ENCODE measurements around the gene PITX1. TPM values are rescaled to one million over a fixed set of nuclear protein-coding genes. Genes with fewer than 3 reads are reported as not detected.
"Not testable (repeated sequence)": the region's sequence is repeated elsewhere in the genome, so short reads cannot be mapped to it uniquely, and the experiment has no call there.

Gene PITX1
- total RNA-seq, 1 donor from 2014 or later: not detected

DNA sequence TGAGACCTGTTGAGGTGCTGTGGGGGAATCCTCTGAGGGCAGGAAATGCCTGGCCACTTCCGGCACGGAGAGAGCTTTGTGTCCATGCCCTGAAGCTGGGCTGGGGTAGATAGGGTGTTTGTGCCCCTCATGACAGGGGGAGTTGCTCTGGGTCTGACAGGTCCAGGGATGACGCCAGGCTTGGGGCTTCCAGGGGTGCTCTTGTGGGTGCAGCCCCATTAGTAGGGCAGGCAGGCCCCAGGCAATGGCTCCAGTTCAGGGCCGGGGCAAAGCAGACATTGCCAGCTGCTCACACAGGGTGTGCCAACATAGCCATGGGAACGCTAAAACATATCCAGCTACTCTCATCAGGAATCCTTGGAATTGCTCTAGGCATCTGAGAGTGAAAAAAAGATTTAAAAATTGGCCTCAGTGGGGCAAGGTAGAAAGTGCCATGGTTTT lies 21.1 kb downstream of the PITX1 start:
- DNase-seq (ENCODE audit: low spot score in 2 of 2) (no peak), FAIRE-seq (no peak)

DNA sequence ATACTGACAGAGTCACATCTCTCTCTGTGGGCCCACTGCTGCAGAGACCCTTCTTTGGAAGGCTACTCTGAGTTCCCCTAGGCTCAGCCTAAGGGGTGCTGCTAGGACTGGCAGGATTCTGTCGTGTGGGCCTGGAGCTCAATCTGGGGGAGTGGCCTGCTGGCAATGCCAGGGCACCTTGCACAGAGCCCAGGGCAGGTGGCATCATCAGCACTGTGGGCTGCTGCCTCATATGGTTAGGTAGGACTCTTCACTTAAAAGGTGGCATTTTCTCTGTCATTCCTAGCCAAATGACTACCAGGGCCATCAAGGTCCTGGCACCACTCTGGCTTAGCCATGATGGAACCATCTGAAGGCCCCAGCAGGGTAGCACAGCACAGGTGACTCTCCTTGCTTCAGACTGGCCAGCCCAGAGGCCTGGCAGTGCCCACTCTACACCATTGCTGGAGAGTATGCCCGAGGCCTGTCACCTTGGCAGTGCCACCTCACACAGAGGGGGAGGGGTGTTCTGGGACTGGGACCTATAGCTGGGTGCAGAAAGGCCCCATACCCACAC lies 21.9 kb downstream of the PITX1 start:
- DNase-seq (ENCODE audit: low spot score in 2 of 2): no peak
- no peak for FAIRE-seq

DNA sequence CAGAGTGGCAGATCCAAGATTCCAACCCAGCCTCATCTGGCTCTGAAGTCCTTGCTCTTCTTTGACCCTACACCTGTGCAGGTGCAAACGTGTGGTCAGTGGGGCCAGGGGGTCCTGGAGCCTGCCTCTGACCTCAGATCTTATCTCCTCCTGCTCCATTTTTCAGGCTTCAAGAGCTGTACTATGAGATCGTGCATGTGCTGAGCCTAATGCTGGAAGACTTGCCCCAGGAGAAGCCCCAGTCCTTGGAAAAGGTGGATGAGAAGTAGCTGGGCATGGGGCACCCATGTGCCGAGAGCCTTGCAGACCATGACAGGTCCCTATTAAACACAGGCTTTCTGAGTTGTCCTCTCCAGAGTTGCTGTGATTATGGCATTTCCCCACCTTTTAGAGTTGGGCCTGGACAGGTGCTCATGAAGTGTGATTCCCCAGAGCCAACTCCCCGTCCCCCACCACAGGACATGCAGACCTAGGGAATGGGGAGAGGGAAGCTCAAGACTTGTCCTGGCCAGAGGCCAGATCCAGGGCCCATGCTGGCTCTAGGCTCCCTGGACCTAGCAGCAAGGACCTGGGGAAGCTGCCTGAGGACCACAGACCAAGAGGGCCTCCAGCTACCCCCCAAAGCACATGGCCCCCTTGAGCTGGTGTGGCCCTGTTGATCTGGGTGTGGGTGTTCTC lies 22.5 kb downstream of the PITX1 start:
- FAIRE-seq: no peak
- no peak for DNase-seq (ENCODE audit: low spot score in 2 of 2)

DNA sequence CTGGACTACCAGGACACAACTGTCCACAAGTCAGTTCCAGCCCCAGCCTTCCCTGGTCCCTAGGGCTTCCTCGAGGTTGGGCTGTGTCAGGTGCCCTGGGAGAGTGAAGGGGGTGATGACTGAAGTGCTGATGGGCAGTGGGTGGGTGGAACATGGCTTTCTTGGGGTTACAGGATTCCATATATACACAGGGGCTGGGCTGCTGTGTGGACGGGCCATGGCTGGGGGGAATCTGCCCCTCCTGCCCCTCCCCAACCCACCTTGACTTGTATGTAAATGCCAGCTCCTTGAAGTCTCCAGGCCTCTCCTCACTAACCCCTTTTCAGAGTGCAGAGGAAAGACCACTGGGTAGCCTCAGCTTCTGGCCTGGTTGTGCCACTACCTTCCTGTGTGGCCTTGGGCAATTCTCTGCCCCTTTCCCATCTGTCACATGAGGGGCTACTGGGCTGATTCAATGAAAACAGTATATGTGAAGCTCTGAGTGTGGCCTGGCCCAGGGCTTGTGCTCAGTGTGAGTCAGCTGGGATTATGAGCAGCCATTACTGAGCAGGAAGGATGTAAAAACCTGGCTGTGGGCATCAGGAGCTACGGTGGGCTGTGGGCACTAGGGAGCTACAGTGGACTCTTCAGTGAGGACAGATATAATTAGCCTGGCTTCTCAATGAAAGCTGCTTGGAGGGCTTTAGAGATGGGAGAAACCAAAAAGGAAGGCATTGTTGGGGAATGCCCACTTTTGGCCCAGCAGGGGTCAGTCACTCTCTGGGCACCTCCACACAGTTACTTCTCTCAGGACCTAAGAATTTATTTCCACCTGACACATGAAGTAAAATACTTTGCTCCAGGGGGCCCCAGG lies 23.3 kb downstream of the PITX1 start:
- no peak for FAIRE-seq
- DNase-seq (ENCODE audit: low spot score in 2 of 2): no peak

DNA sequence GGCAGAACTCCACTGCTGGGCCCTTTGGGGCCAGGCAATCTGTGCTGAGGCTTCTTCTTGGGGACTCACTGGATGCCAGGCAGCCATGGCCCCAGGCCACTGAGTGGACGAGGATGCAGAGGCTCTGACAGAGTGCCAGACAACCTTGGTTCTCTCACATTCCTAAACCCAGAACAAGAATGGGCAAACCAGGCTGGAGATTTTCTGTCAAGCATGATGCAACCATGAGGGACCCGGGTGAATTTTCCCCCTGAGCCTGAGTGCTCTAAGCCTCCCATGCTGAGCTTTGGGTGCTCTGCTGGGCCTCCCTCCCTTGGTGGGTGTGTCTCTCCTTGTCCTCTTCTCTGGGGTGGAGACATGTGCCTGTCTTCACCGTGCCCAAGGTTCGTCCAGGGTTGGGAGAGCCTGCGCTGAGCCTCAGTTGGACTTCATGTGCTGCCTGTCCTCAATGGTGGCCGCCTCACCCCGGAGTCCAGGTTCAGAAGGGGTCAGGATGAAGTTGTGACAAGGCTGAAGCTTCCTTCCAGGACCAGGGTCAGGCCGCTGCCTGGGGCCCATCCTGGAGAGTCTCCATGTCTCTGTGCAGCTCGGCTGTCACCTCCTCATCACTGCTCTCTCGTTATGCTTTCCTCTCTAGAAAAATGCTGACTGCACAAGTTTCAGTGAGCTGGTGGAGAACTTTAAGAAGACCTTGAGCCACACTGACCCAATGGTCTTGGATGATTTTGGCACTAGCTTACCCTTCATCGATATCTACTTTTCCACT lies 24.1 kb downstream of the PITX1 start:
- DNase-seq (ENCODE audit: low spot score in 2 of 2) (no peak), FAIRE-seq (no peak)

DNA sequence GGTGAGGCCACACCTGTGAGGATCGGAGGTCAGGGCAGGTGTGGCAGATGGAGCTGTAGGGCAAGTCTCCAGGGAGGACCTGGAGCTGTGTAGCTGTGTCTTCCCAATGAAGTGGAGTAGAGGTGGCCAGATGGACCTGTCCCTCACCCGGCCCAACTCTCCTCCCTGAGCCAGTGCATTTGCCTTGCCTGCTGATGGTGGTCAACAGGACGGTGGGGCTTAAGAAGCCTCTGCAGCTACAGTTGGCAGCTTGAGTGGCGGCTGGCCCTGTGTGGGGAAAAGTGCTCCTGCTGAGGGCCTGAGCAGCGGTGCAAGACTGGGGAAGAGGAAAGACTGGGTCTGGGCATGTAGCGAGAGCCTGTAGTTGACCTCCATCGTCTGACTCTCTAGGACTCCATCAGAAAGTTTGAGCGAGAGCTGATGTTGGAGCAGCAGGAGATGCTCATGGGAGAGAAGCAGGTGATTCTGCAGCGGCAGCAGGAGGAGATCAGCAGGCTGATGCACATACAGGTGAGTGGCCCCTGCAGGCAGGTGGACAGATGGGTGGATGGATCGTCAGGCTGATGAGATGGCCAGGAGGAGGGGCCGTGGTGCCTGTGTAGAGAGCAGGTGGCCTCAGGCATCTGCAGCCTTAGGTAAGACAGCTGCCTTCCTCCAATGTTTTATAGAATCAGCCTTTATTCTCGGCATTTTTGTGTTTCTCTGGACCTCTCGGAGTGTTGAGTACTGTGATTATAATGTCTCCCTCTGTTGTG lies 24.9 kb downstream of the PITX1 start:
- no peak for FAIRE-seq
- DNase-seq (ENCODE audit: low spot score in 2 of 2): peak in 1 of 2 donors; percentile 4

DNA sequence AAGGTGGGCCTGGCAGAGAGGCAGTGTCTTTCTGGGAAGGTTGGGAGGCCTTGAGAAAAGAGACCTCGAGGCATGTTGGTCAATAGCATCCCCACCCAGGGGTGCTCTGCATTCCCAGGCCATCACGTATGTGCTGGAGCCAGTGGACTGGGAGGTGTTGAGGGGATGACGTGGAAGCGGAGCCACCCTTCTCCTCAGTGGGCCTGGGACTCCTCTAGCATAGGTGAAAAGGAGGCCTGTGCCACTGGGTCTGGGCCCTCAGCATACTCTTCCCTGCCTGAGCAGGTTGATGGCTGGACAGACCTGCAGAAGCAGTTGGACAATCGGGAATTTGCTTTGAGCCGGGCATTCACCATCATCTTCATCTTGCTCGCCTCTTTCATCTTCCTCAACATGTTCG lies 25.5 kb downstream of the PITX1 start:
- DNase-seq (ENCODE audit: low spot score in 2 of 2) (peak in 1 of 2 donors; percentile 2), FAIRE-seq (no peak)

DNA sequence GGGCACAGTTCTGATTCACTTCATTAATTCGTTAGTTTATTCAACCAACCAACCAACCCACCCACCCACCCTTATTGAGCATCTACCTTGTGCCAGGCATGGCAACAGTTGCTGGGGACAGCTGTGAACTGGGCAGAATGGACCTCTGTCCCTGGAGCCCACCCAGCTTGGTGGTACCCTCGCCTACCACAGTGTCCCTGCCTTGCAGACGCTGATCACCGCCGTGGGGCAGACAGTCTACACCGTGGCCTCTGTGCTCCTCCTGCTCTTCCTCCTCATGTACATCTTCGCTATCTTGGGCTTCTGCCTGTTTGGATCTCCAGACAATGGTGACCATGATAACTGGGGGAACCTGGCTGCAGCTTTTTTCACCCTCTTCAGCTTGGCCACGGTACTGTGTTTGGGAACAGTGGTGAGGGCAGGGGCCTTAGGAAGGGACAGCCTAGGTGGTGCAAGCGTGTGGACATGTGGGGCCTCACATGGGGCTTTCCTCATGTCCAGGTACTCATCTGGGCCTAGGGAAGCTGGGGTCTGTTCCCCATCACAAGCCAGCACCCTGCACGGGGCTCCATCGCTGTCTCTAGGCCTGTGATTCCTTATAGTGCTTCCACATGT lies 26.2 kb downstream of the PITX1 start:
- FAIRE-seq: no peak

DNA sequence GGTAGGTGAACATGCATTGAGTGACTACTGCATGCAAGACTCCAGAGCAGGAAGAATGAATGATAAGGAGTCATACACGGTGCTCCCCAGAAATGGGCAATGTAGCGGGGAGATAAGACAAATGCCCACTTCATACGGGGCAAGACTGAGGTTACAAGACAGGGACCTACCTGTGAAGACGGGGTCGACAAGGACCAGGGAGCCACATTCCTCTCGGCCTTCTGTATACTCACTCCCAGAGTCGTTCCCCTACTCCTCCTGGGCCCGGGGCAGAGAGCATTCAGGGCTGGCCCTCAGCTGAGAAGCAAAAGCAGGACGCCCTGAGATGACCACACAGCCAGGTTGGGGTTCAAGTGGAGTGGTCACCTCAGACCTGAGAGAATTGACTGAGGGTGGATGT lies 26.7 kb downstream of the PITX1 start:
- peak in 1 of 2 donors; percentile 0 for DNase-seq (ENCODE audit: low spot score in 2 of 2)
- no peak for FAIRE-seq

More for the DNA sequence above, 26.2 kb downstream of the PITX1 start:
- no peak for DNase-seq (ENCODE audit: low spot score in 2 of 2)

DNA sequence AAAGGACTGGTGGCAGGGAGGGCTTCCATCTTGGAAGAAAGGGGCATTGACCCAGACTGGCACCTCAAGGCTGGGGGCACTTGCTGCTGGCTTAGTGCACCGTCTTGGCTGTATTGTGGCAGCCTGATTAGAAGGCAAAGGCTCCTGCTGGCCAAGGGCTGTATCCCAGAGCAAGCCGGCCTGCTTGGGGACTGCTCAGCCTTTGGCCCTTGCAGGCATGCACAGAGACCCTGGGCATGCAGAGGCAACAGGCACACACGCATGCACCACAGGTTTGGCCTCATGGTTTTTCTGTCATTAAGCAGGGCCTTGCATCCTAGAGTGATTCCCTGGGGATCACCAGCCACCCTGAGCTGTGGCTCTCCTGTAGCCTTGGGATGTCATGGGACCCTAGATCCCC lies 29.0 kb downstream of the PITX1 start:
- no peak for FAIRE-seq

DNA sequence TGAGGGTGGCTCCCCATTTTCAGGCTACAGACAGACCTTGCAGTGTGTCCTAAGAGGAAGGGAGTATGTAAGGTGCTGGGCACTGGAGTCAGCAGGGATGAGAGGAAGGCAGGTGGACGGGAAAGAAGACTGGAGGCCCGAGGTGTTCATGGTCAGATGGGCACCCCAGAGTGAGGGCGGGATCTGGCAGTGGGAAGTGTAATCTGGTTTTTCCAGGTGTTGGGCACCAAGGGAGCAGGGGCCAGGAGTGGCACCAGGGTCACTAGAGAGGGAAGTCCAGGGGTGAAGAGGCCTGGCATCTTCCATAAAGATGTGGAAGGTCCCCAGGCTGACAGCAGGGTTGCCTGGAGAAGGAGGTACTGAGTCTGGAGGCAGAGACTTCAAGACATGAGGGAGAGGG lies 29.7 kb downstream of the PITX1 start:
- no peak for FAIRE-seq
- peak in 1 of 2 donors; percentile 4 for DNase-seq (ENCODE audit: low spot score in 2 of 2)

More for the DNA sequence above, 29.0 kb downstream of the PITX1 start:
- no peak for DNase-seq (ENCODE audit: low spot score in 2 of 2)

DNA sequence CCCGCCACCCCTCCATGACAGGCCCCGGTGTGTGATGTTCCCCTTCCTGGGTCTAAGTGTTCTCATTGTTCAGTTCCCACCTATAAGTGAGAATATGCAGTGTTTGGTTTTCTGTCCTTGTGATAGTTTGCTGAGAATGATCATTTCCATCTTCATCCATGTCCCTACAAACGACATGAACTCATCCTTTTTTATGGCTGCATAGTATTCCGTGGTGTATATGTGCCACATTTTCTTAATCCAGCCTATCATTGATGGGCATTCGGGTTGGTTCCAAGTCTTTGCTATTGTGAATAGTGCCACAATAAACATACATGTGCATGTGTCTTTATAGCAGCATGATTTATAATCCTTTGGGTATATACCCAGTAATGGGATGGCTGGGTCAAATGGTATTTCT lies 36.0 kb downstream of the PITX1 start:
- not testable (repeated sequence) for DNase-seq (ENCODE audit: low spot score in 2 of 2); FAIRE-seq

DNA sequence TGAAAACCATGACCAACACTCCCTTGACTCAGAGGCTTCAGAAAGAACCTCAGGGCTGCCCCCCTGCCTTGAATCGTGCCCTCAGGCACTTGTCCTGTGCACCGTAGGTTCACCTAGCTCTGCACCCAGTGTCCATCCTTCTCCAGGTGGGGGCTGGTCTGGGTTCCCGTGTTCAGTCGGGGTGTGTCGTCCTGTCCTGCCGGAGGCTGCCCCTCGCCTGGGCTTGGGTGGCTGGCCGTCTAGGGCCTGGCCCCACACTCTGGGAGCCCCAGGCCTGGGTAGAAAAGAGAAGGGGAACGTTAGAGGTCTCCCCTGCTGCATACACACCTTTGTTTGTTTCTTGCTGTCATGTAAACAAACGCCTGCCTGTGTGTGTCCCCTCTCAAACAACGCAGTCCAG lies 37.0 kb downstream of the PITX1 start:
- FAIRE-seq: no peak
- no peak for DNase-seq (ENCODE audit: low spot score in 2 of 2)

DNA sequence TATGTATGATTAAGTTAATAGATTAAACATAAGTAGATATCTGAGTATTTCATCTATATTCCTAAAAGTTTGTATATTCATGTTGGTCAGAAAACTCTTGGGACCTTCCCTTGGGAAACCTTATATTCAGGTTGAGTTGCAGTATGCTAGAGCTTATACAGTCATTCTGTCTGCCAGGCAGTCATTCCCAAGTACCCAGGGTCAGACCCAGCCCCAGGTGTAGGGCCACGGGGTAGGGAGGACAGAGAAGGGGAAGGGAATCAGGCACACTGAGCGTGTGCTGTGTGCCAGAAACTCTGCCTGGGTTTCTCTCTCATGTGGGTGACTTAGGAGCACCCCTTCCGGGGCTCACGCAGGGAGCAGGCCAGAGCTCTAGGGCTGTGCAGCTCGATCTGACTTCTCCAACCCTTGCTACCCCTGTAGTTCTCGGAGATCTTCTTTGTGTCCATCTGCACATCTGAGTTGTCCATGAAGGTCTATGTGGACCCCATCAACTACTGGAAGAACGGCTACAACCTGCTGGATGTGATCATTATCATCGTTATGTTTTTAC lies 38.1 kb downstream of the PITX1 start:
- DNase-seq (ENCODE audit: low spot score in 2 of 2) (peak in 1 of 2 donors; percentile 1), FAIRE-seq (no peak)

DNA sequence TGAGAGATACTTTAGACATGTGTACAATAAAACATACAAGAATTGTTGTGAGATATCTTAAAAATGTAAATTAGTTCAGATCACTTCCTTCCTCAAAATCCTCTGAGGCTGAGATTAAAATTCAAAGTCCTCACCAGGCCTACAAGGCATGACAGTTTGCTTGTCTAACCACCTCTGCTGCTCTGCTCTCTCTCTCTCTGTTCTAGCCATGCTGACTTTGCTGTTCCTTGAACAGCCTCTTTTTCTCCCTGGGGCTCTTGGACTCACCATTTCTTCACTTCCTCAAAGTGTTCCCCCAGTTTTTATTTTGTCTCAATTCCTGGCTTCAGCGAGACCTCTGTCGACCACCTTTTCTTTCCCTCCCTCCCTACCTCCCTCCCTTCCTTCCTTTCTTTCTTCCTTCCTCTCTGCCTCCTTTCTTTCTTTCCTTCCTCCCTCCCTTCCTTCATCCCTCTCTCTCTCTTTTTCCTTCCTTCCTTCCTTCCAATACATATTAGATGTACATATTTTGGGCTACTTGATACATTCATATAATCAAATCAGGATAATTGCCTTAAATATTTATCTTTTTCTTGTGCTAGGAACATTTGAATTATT lies 39.4 kb downstream of the PITX1 start:
- DNase-seq (ENCODE audit: low spot score in 2 of 2) (peak in 1 of 2 donors; percentile 0), FAIRE-seq (no peak)

DNA sequence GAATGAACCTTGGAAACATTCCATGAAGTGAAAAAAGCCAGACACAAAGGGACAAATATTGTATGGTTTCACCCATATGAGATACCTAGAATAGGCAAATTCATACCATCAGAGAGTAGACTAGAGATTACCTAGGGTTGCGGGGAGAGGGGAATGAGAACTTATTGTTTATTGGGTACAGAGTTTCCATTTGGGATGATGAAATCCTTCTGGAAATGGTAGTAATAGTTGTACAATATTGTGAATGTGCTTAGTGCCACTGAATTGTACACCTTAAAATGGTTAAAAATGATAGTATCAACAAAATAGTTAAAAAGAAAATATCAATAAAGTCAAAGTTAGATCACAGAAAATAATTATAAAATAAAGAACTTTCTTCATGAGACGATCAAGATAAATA lies 40.9 kb downstream of the PITX1 start:
- FAIRE-seq (no peak), DNase-seq (ENCODE audit: low spot score in 2 of 2) (no peak)

DNA sequence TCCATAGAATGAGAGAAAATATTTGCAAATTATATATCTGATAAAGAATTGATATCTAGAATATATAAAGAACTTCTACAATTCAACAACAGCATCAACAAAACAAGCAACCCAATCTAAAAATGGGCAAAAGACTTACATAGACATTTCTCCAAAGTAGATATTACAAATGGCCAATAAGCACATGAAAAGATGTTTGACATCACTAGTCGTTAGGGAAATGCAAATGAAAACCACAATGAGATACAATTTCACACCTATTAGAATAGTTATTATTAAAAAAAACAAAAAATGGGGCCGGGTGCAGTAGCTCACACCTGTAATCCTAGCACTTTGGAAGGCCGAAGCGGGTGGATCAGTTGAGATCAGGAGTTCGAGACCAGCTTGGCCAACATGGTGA lies 41.9 kb downstream of the PITX1 start:
- FAIRE-seq: no peak

DNA sequence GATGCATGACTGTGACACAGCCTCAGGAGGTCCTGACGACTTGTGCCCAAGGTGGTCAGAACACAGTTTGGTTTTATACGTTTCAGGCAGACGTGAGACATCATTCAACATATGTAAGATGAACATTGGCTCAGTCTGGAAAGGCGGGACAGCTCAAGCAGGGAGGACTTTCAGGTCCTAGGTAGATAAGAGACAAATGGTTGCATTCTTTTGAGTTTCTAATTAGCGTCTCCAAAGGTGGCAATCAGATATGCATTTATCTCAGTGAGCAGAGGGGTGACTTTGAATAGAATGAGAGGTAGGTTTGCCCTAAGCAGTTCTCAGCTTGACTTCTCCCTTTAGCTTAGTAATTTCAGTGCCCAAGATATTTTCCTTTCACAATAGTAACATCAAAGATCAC lies 43.8 kb downstream of the PITX1 start:
- not testable (repeated sequence) for FAIRE-seq

More for the DNA sequence above, 41.9 kb downstream of the PITX1 start:
- no peak for DNase-seq (ENCODE audit: low spot score in 2 of 2)

More for the DNA sequence above, 43.8 kb downstream of the PITX1 start:
- not testable (repeated sequence) for DNase-seq (ENCODE audit: low spot score in 2 of 2)

Measured in frontal cortex (tissue), 4 donors.